Stimulated activated CD4-positive, alpha-beta T cell treated with anti-CD3 and anti-CD28 coated beads, Interleukin-15, amount 100 ng/mL, for 24 hours (primary cell): ENCODE measurements around the gene NKX6-2.
"Not testable (repeated sequence)": the region's sequence is repeated elsewhere in the genome, so short reads cannot be mapped to it uniquely, and the experiment has no call there.

ENCODE experiments used
- DNase-seq: peaks from one replicate; pipeline ENCODE4 v3.0.0-alpha.2; 2020

The NKX6-2 gene

DNA sequence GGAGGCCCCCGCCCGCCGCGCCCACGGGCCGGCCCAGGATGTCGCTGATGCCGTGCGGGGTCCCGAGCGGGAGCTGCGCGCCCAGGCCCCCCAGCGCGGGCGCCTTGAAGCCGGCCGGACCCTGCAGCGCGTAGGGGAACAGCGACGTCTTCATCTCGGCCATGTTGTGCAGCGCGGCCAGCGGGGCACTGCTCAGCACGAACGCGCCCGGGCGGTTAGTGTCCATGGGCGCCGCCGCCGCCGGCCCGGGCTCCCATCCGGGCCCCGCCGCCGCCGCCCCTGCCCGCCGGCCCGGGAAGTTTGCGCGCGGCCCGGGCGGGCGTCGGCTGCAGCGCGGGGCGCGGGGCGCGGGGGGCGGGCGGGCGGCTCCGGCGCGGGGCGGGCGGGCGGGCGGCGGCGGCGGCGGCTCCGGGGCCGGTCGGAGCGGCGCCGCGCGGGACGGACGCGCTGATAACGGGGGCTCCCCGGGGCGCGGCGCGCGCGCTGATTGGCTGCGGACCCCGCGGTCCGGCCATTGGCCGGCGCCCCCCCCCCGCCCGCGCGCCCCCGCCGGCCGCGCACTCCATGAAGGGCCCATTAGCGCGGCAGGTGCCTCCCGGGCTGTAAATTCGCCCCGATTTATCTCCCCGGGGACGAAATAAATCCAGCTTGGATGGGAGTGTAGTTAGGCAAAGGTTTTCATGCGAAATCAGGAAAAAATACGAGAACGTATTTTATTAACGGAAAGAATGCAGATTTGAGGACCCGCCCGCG lies at the start of gene NKX6-2:
NKX6-2 (minus strand) TSS at position 425 of the 753 bp plus-strand sequence; CDS start at position 226, 199 bp downstream.
- no peak for DNase-seq

DNA sequence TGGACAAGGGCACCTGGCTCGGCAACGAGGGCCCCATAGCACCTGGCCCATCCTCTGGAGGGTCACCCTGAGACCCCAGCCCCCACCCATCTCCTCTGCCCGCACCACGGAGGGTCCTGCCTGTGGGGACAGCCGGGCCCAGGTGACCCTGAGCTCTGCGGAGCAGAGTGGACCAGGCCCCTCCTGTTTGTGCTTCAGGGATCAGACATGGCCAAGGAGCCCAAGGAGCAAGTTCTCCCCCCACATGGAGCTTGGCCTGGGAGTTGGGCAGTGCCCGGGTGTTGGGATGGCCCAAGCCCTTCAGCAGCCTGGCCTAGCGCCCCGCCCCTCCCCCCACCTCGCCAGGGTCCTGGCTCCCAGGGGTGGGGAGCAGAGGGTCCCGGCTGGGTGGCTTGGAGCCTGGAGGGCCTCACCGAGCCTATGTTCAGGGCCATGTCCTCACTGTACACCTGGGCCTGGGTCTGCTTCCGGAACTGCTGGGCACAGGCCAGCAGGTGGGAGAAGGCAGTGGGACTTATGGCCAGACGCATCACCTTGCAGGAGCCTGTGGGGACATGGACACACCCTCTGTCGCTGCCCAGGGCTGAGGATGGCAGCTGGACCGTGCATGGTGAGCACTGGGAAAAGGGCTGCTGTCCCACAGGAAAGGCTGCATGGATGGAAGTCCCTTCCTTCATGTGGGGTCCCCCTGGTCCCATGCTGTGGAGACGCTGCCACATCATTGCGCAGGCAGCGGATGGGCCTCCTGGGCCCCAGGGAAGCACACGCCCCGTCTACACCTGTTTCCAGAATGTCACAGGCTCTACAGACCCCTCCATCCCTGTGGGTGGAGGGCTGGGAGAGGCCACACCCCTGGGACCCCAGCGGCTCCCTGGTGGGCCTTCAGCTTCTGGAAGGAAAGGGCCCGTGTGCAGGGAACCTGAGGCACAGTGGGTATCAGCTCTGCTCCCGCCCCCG lies 49.2 kb upstream of the NKX6-2 start:
- no peak for DNase-seq

DNA sequence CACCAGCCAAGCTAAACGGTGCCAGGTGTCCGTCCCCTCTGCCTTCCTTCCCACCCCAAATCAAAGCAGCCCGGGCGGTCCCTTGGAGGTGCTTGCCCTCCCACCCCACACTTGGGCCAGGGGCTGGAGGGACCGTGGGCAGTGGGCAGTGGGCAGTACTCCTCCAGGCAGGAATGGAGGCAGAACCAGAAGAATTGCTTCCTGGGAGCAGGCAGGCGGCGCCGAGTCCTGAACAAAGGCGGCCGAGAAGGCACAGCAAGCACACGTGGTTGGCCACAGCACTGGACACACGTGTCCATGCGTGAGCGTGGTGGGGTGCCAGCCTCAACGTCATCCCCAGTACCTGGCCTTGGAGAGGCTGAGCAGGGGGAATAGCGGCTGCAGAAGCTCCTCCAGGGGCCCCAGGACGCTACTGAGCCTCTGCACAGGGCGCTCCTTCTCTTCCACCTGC lies 48.4 kb upstream of the NKX6-2 start:
- DNase-seq: no peak

DNA sequence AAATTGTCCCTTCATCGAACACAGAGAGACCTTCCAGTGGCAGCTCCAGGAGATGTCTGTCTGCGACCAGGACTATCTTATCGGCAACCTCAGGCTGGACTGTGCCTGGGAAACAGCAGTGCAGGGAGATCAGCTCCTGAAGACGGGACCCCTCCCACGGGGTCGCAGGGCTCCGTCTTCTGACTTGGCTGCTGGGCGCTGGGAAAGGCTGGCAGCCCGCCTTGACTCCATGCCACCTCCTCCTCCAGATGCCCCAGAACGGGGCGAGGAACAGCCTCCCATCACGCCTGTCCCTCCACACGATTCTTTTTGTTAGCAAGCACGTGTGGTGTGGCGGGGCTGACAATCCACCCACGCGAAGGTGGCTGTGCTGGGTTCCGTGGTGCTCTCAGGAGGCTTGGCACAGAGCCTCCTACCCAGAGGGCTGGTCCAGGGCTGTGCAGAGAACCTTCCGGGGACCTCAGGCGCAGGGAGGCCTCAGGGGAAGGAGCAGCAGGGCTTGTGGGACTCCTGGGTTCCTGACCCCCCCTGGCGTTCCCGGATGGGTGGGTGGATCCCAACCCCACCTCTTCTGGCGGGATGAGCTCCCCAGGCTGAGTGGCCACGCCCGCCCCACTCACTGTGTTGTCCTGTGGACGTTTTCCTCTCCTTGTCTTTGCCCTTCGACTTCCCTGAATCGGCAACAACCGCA lies 47.6 kb upstream of the NKX6-2 start:
- DNase-seq: no peak

DNA sequence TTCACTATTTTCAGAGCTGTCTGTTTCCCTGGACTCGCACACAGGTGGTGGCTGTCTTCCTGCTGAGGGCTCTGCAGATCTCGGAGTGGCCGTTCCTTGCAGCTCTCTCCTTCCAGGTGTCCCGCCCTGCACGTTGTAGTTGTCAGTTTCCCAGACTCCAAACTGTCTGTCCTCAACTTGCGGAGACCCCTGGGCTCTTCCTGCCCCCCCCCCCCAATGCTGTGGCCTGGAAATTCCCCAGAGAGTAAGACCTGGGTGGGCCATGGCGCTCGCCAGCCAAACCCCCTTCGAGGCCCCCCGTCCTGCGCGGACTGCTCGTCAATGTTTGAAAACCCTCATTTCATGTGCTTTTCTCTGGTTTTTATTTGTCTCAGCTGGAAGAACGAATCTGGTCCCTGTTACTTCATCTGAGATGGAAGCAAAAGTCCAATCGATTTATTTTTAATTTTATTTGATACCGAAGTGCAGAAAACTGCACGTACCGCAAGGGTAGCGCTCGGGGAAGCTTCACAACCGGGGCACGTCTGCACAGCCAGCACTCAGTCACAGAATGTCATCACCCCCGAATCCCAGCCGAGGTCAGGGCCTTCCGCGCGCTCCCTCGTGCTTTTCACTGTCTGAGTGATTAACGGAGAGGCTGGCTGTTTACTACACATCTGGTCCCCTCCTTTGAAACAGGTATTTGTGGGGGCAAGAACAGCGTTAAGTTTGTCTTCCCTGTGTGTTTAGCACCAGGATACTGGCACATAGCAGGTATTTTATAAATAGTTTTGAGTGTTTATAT lies 46.4 kb upstream of the NKX6-2 start:
- no peak for DNase-seq

DNA sequence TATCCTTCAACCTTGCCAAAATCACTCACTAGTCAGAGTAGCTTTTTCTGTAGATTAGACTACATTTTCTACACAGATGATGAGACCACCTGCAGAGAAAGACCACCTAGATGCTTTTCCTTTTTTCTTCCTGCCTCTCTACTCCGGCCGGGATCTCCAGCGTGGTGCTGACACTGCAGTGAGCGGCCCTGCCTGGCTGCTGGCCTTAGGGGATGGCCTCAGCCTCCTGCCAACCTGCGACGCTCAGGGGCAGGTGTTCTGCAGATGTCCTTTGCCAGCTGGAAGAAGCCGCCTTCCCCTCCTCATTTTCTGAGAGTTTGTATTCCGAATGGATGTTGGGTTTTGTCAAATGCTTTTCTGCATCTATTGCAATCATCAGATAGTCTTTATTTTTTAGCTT lies 43.5 kb upstream of the NKX6-2 start:
- no peak for DNase-seq

DNA sequence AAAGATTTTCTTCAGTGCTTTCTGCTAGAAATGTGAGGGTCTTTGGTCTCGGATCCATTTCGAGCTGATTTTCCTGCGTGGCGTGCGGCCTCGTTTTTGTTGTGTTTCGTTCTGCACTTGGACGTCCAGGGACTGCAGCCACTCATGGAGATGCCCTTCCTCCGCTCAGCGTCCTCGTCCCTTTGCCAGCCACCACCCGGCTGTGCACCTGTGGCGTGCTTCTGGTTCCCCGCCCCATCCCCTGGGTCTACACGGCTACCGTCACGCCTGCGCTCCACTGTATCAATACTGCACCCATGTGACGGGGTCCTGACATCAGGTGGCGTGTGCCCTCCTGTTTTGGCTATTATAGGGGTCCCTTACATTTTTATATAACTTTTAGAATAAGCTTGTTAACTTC lies 42.7 kb upstream of the NKX6-2 start:
- DNase-seq: no peak

DNA sequence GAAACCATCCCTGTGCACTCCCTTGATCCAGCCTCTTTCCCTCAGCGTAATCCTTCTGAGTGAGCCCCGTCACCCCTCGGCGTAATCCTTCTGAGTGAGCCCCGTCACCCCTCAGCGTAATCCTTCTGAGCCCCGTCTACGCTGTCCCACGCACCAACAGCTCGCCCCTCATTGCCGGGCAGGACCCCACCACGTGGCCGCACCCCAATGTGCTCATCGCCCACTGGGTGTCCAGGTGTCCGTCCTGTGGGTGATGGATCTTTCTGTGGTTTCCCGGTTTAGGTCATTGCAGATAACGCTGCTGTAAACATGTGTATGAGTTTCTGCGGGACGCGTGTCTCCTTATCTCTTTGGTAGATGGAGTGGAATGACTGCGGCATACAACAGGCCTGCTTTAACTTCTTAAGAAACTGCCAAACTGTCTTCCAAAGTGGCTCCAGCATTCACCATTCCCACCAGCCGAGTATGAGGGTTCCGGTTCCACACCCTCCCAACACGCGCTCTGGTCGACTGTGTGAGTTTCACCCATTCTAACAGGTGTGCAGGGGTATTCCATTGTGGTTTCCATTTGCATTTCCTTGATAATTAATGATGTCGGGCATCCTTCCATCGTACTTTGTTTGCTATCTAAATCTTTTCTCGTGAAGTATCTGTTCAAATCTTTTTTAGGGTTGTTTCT lies 42.1 kb upstream of the NKX6-2 start:
- DNase-seq: no peak

DNA sequence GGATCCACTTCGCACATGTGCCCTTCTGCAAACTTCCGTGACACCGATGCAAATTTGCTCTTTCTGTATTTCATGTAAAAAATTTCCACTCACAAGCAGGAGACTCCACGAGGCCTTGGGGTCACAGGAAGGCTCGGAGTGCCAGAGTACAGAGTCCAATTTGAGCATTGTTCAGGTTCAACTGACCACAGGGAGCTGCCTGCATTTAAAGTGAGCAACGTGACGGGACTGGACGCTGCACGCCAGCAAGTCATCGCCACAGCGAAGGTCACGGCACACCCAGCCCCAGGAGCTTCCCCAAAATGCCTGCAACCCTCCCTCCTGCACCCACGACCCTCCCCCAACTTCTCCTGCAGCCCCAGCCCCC lies 41.5 kb upstream of the NKX6-2 start:
- no peak for DNase-seq

DNA sequence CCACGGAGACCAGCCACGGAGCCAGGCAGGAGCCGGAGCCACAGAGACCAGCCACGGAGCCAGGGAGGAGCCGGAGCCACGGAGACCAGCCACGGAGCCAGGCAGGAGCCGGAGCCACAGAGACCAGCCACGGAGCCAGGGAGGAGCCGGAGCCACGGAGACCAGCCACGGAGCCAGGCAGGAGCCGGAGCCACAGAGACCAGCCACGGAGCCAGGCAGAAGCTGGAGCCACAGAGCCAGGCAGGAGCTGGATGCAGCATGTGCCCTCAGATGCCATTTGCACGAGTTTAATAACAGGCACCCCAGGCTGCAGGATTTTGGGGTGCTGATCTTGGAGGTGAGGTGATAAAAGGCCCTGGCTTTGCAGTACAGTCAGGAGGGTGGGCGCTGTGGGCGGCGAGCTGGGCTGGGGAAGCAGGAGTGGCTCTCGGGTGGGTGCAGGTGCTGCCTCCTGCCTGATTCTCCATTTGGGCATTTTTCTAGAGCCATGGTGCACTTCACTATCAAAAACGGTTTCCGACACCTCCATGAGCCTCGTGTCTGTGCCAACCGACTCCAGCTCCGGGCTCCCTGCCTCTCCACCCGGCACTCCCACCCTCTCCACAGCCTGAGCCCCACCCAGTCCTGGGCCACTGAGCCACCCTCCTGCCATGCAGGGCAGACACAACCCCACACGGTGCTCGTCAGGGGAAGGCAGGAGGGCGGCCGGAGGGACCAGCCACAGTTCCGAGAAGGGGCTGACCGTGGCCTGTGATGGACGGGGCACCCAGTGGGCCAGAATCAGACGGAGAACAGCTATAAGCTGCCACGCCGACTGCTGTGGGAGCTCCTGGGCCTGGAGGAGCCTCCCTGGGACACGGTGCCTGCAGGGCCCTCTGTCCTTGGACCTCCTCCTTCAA lies 40.8 kb upstream of the NKX6-2 start:
- no peak for DNase-seq

DNA sequence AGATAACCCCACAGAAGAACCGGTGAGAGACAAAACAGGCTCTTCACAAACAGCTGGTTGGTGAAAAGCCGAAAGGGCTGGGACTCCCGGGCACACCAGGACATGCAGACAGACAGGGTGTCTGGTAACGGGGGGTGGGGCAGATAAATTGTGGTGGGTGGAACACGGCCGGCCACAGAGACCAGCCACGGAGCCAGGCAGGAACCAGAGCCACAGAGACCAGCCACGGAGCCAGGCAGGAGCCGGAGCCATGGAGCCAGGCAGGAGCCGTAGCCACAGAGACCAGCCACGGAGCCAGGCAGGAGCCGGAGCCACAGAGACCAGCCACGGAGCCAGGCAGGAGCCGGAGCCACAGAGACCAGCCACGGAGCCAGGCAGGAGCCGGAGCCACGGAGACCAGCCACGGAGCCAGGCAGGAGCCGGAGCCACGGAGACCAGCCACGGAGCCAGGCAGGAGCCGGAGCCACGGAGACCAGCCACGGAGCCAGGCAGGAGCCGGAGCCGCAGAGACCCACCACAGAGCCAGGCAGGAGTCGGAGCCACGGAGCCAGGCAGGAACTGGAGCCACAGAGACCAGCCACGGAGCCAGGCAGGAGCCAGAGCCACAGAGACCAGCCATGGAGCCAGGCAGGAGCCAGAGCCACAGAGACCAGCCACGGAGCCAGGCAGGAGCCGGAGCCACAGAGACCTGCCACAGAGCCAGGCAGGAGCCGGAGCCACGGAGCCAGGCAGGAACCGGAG lies 40.0 kb upstream of the NKX6-2 start:
- not testable (repeated sequence) for DNase-seq

DNA sequence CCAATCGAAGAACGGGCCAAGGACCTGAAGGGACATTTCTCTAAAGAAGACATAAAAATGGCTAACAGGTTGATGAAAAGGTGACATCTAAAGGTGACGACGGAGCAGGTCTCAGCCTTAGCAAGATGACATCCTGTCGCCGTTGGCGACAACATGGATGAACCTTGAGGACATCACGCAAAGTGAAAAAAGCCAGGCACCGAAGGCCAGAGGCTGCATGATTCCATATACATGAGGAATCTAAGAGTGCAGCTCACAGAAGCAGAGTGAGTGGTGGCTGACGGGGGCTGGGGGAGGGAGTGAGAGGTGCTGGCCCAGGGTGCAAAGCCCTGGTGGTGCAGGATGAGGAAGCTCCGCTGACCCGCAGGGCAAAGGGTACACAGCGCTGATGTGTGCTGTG lies 34.1 kb upstream of the NKX6-2 start:
- DNase-seq: no peak

DNA sequence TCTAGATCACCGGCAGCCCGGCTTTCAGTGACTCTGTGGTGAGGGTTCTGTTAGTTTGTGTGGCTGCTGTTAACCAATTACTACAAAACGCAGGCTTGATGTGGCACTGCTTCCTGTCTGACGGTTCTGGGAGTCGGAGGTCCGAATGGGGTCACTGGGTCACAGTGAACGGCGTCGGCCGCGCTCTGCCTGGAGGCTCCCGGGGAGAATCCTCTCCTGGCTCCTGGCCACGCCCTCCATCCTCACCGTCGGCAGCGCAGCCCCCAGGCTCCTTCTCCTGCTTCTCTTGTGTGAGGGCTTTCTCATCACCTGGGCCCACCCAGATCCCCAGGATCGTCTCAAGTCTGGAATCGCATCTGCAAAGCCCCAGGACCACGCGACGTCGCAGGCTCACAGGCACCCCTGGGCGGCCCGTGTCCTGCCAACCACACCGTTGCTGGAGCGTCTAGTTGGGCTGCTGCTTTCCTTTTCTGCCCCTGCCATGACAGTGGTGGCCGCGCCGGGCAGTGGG lies 31.8 kb upstream of the NKX6-2 start:
- DNase-seq: no peak

DNA sequence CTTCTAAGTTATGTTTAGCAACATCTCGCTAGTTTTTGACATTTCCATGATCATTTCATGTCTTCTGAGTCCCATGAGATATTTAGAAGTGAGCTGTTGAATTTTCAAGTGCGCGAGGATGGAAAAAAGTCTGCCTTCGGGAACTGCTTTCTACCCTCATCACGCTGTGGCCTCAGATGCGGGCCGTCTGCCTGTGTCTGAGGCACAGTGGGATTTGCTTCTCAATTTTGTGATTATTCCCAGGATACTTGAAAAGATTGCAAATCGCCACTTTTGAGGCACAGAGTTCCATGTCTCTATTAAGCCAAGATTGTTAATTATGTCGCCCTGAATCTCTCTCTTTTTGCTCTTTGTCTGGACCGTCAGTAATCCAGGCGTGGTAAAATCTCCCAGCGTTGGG lies 30.8 kb upstream of the NKX6-2 start:
- no peak for DNase-seq

DNA sequence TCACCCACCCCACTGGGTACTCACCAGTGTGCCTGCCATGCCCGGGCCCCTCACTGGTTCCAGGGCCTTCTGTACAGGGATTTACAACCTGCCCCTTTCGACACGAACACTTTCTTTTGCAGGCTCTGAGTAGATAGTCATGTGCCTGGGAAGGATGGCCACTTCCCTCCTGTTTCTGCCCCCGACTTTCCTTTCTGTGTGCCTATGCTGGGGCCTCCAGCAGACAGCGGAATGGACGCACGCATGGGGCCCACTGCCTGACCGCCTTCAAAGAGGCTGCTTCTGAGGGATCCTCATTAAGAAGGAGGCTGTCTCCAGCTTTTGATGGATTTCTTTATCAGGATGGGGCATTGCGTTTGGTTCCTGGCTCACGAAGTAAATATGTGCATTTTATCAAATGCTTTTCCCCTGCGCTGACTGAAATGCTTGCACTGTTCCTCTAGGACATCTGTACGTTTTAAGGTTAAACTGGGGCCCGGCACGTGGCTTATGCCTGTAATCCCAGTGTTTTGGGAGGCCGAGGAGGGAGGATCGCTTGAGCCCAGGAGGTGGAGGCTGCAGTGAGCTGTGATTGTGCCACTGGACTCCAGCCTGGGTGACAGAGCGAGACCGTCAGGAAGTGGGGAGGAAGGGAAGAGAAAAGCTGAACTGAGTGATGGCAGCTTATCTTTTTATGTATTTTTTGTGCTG lies 29.4 kb upstream of the NKX6-2 start:
- DNase-seq: no peak

DNA sequence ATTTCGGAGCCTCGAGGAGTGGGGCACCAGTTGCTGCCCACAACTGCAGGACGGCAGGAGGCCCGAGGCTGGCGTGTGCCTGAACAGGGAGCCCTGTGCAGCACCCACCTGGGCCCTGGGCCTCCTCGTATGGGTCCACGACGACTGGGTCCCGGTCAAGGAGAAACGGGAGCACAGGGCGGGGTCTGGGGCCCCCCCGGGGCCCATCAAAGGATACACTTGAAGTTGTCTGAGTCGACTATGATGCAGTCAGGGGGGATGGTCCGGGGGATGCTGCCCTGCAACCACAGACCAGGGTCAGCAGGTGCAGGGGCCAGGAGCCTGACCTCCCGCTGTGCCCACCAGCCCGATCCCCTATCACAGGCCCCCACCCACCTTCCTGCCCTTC lies 28.5 kb upstream of the NKX6-2 start:
- no peak for DNase-seq

DNA sequence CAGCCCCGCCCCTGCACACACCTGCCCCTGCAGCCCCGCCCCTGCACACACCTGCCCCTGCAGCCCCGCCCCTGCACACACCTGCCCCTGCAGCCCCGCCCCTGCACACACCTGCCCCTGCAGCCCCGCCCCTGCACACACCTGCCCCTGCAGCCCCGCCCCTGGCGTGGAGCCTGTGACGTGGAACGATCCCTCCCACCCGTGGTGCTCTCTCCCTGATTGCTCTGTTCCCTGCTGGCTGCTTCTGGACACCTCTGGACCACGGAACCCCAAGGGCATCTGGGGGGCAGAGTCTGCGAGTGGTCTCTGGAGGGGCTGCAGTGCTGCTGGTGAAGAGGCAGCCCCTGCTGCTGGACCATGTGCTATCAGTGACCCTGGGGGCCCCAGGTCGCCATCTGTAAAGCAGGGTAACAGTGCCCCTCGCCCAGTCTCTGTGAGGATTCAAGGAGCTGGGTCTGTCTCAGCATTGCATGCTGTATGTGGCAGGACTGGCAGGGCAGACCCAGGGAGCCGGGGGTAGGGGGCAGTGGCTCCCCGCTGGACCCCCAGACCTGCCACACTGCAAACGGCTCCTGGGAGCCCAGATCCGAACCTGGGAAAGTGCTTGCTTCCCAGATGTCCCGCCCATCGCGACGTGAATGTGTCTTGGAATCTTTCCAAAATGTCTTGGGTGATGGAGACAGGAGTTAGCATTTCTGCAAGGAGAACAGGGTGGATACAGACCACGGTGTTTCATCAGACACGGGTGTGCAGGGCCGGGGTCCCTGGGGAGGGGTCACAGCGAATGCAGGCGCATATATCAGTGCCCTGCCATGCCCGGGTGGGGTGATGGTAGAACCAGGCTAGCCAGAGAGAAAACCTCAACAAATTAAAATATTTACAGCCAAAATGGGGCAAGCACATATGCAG lies 27.9 kb upstream of the NKX6-2 start:
- DNase-seq: no peak

DNA sequence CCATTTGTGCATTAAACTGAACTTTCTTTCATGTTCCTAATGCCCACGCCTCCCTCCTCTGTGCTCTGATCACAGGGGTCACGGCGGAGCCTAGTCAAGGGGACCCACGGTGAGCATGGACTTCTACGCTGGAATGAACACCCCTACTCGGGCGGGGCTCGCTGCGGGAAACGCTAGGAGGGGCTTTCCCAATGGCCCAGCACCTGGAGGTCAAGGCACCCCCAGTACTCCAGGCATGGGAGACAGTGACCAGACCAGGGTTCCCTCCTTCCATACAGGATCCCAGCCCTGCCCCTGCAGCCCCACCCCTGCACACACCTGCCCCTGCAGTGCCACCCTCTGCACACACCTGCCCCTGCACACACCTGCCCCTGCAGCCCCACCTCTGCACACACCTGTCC lies 27.1 kb upstream of the NKX6-2 start:
- DNase-seq: no peak
